Measurements from ENCODE around the gene TOX3. TPM values are rescaled to one million over a fixed set of nuclear protein-coding genes. Genes with fewer than 3 reads are reported as not detected.

The TOX3 gene
- total and polyA plus RNA-seq, 2 of the 8 experiments (the other 6 are each of a cell fraction or from before 2014, with no cell fraction given): 16.7 to 31.2 TPM

DNA sequence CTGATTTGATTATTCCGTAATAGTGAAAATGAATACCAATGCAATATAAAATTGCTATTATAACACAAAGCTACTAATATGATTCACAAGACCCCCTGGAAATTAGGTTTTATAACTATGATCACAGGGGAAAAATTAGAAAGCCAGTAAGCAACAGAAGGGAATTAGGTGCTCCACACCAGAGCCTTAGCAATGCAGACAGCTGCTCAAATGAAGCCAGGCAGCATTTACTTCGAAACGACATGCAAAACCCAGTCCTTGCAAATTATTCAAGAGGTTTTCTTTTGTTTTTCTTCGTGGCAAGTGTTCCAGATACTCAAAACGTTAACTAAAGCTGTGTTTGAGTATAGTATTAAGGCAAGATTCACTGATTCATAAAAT, 47.9 kb downstream of the TOX3 start:
- Histone ChIP-seq H3K79me2 (ENCODE audit: control insufficient read depth in 1 of 2, insufficient read depth in 2 of 2, low read length in 2 of 2) (peaks cover 0 to 89% of the 10 kb centered on the region in 2 experiments; a peak in 3 of 4 replicates), H3K23ac (ENCODE audit: insufficient read length) (no peak overlapping the region), H3K9me3 (ENCODE audit: insufficient read depth in 2 of 2, low read depth in 1 of 2, low read length in 1 of 2) (no peaks in the 10 kb centered on the region), H2BK20ac (ENCODE audit: low read length) (no peak overlapping the region), H3K79me1 (ENCODE audit: low read depth, low read length) (peaks cover 7% of the 10 kb centered on the region), H2BK120ac (replicated peaks; ENCODE audit: low read depth, low read length) (no peak overlapping the region), H3K4me3 (ENCODE audit: extremely low read depth in 1 of 4, insufficient read depth in 2 of 4, low read depth in 3 of 4, low read length in 4 of 4) (no peak overlapping the region; a peak in 1 of 8 replicates), H2AFZ (ENCODE audit: low read length) (no peak overlapping the region), H3K4me1 (replicated peaks in 1 of 4; ENCODE audit: control insufficient read depth in 3 of 4, insufficient read depth in 4 of 4, low read length in 3 of 4) (peaks cover 2 to 19% (median 10%) of the 10 kb centered on the region in 4 experiments; a peak in 5 of 7 replicates), H2BK15ac (ENCODE audit: low read length) (no peak overlapping the region), H3K18ac (ENCODE audit: extremely low read depth, low read length) (no peak overlapping the region), H3K36me3 (ENCODE audit: control insufficient read depth in 2 of 4, insufficient read depth in 4 of 4, low read length in 3 of 4) (no peaks in the 10 kb centered on the region), H2BK5ac (ENCODE audit: low read depth, low read length) (no peak overlapping the region), H4K20me1 (replicated peaks in 1 of 2; ENCODE audit: control insufficient read depth in 1 of 2, insufficient read depth in 2 of 2, low read length in 2 of 2) (peaks cover 0 to 5% of the 10 kb centered on the region in 2 experiments), H4K91ac (replicated peaks; ENCODE audit: insufficient read length, low read length) (no peak overlapping the region), H3K27ac (ENCODE audit: low read depth, low read length) (no peak overlapping the region), H3K27me3 (replicated peaks in 1 of 4; ENCODE audit: control insufficient read depth in 3 of 4, extremely low read depth in 1 of 4, insufficient read depth in 3 of 4, low read length in 3 of 4) (no peaks in the 10 kb centered on the region), H3K4ac (replicated peaks; ENCODE audit: insufficient read length, low read depth, low read length) (no peak overlapping the region), H2AK5ac (ENCODE audit: low read depth, low read length) (no peak overlapping the region), H4K5ac (ENCODE audit: insufficient read length, low read depth, low read length) (no peak overlapping the region), H3K4me2 (ENCODE audit: insufficient read depth in 1 of 2, low read depth in 2 of 2, low read length in 2 of 2) (peak overlapping the region; percentile 5 to 45; a peak in 2 of 4 replicates), H3K14ac (ENCODE audit: insufficient read length) (no peak overlapping the region), H3K56ac (replicated peaks; ENCODE audit: insufficient read length, low read depth, low read length) (no peak overlapping the region), H4K8ac (ENCODE audit: extremely low read depth, insufficient read depth, low read length) (no peak overlapping the region), H3K9ac (replicated peaks in 1 of 4; ENCODE audit: extremely low read depth in 1 of 4, low read depth in 3 of 4, low read length in 3 of 4) (no peak overlapping the region), H2BK12ac (ENCODE audit: low read depth, low read length) (no peak overlapping the region), H3K23me2 (ENCODE audit: low read depth, low read length) (no peaks in the 10 kb centered on the region)
- no peak for FAIRE-seq
- ChIA-PET POLR2A (ENCODE audit: partially characterized antibody) (no interaction called here), CTCF (ENCODE audit: partially characterized antibody) (no interaction called here)
- no peak for DNase-seq (ENCODE audit: low read depth in 1 of 2, low spot score in 2 of 2)
- WGBS, 2 experiments (ENCODE audit: extremely low coverage in 1 of 2, insufficient coverage in 1 of 2, insufficient read length in 1 of 2, insufficient replicate concordance in 2 of 2, low coverage in 1 of 2, low lambda C conversion rate in 2 of 2, missing lambda C conversion rate in 1 of 2): 47% methylated on average over 5 of the region's 5 CpGs; no CpG with 5 or more reads in 1 of the 2 experiments
- TF ChIP-seq SAP30 (IDR thresholded peaks at IDR 0.05; ENCODE audit: insufficient read depth, insufficient replicate concordance, low read length) (no peak), RBBP5 (IDR thresholded peaks at IDR 0.05; ENCODE audit: borderline replicate concordance, low read depth, low read length) (no peak), JUN (IDR thresholded peaks at IDR 0.05; ENCODE audit: low read depth, low read length) (no peak), TBP (IDR thresholded peaks at IDR 0.05; ENCODE audit: low read depth, low read length) (no peak), NANOG (IDR thresholded peaks at IDR 0.05; ENCODE audit: insufficient read depth, low read depth, low read length, poor library complexity, severe bottlenecking) (no peak), TEAD4 (IDR thresholded peaks at IDR 0.05; ENCODE audit: low read depth, low read length) (no peak), SUZ12 (IDR thresholded peaks at IDR 0.05; ENCODE audit: low read length) (no peak), JUND (IDR thresholded peaks at IDR 0.05; ENCODE audit: low read length) (no peak), HDAC2 (IDR thresholded peaks at IDR 0.05; ENCODE audit: borderline replicate concordance in 1 of 2, low read depth in 2 of 2, low read length in 2 of 2) (no peak), PHF8 (conservative IDR thresholded peaks at IDR 0.05; ENCODE audit: low read depth, low read length) (no peak), CHD2 (IDR thresholded peaks at IDR 0.05; ENCODE audit: low read length) (no peak), USF2 (IDR thresholded peaks at IDR 0.05; ENCODE audit: low read length) (no peak), MAX (IDR thresholded peaks at IDR 0.05) (no peak)

Data from H1 (cell line).